Sigmoid colon (tissue), 4 donors: Measurements from ENCODE around the gene SMG5.

Source experiments
- CTCF ChIP-seq, 4 experiments: fragments of 450-650 bp in 3 of 4; fragments of 200-600 bp in 1 of 4; IDR thresholded peaks; one replicate each; pipeline ENCODE4 v1.5.1; 2016 to 2019; ENCODE audit warnings: antibody characterized with exemption in 4 of 4, mild to moderate bottlenecking in 3 of 4, moderate library complexity in 2 of 4
- POLR2AphosphoS5 ChIP-seq, 4 donors: sonication (generic); formaldehyde crosslinking; IDR thresholded peaks; one replicate each; pipeline ENCODE4 v1.6.1; 2017; ENCODE audit warnings: antibody characterized with exemption in 4 of 4

- no peak for TF ChIP-seq POLR2AphosphoS5 (IDR thresholded peaks at IDR 0.05)
- TF ChIP-seq CTCF (IDR thresholded peaks at IDR 0.05), result no peak
Observed at GRCh38 chr1:156293895-156294294, 11.3 kb upstream of the SMG5 start.
